CD4-positive, alpha-beta T cell (primary cell): ENCODE results near the gene CACNA1G. TPM values are rescaled to one million over a fixed set of nuclear protein-coding genes. Genes with fewer than 3 reads are reported as not detected.
A peak's percentile ranks its signal among the peaks of the same experiment; 100 is the strongest.

Experiments used
- ATAC-seq: fragments of 200-7000 bp; cut with Tn5 transposase; one replicate; pipeline ENCODE4 v1.10.0; 2022; ENCODE audit warnings: mild to moderate bottlenecking; ENCODE audit not compliant: poor library complexity
- CTCF ChIA-PET: fragments of 350-600 bp; sonication (Branson Sonifier 250); formaldehyde crosslinking; loops from one replicate; lab custom pipeline; 2021; ENCODE audit warnings: antibody characterized with exemption, inconsistent platforms; lab: Charles Lee
- POLR2A ChIA-PET: fragments of 350-600 bp; sonication (Branson Sonifier 250); formaldehyde crosslinking; loops from one replicate; lab custom pipeline; 2021; ENCODE audit warnings: antibody characterized with exemption, inconsistent platforms; lab: Charles Lee
- DNase-seq, 14 experiments: peaks; one replicate each; pipeline ENCODE4 v3.0.0-alpha.2; 2013 to 2020; ENCODE audit warnings: mixed read lengths in 2 of 14
- H3K27ac ChIP-seq, 2 donors: one replicate each; pipeline versions ENCODE4 v1.5.1 to v1.7.0; 2013; ENCODE audit warnings: low read length in 2 of 2, low read depth in 1 of 2, mild to moderate bottlenecking in 1 of 2
- H3K27me3 ChIP-seq, 2 experiments: 1 replicate in 1 of 2; 2 replicates in 1 of 2; pipeline versions ENCODE4 v1.6.1 to v1.7.0; 2013; ENCODE audit warnings: low read length in 2 of 2, control low read depth in 1 of 2, mild to moderate bottlenecking in 1 of 2, moderate library complexity in 1 of 2; ENCODE audit not compliant: insufficient read depth in 2 of 2, control insufficient read depth in 1 of 2
- H3K36me3 ChIP-seq: one replicate; pipeline ENCODE4 v1.6.1; 2013; ENCODE audit warnings: low read length, control low read depth; ENCODE audit not compliant: insufficient read depth
- H3K4me1 ChIP-seq: one replicate; pipeline ENCODE4 v1.6.1; 2013; ENCODE audit warnings: low read length, control low read depth; ENCODE audit not compliant: insufficient read depth
- H3K4me3 ChIP-seq: one replicate; pipeline ENCODE4 v1.5.1; 2013; ENCODE audit warnings: mild to moderate bottlenecking, low read length, moderate library complexity
- H3K9me3 ChIP-seq, 2 experiments: 1 replicate in 1 of 2; 2 replicates in 1 of 2; pipeline versions ENCODE4 v1.6.1 to v1.7.0; 2013; ENCODE audit warnings: low read length in 2 of 2, mild to moderate bottlenecking in 2 of 2, control low read depth in 1 of 2, moderate library complexity in 1 of 2; ENCODE audit not compliant: control insufficient read depth in 1 of 2, insufficient read depth in 1 of 2
- H3K27ac Mint-ChIP-seq: one replicate; pipeline ENCODE4 v1.8.0; 2020; ENCODE audit warnings: mixed read lengths
- H3K27me3 Mint-ChIP-seq: one replicate; pipeline ENCODE4 v1.8.0; 2021; ENCODE audit warnings: mixed read lengths
- H3K36me3 Mint-ChIP-seq: one replicate; pipeline ENCODE4 v1.8.0; 2021; ENCODE audit warnings: low read depth, mixed read lengths
- H3K4me1 Mint-ChIP-seq: one replicate; pipeline ENCODE4 v1.8.0; 2021; ENCODE audit warnings: low read depth, mixed read lengths
- H3K4me3 Mint-ChIP-seq: one replicate; pipeline ENCODE4 v1.8.0; 2020; ENCODE audit warnings: mild to moderate bottlenecking, mixed read lengths
- H3K9me3 Mint-ChIP-seq: one replicate; pipeline ENCODE4 v1.8.0; 2020; ENCODE audit warnings: mixed read lengths
- intact Hi-C, 2 experiments: fragments of 100-400 bp; cut with DNase I in 1 of 2; cut with micrococcal nuclease in 1 of 2; formaldehyde crosslinking; loops; one replicate each; pipeline versions ENCODE4 v1.15.1 to v1.9.0; 2023 to 2025; cut with DNase I, micrococcal nuclease
- total RNA-seq, 174 experiments: library from RNA in 2 of 174; stranded (reverse) in 2 of 174; gene quantifications; one replicate each; pipeline ENCODE4 v1.2.3 and lab custom pipeline; 2021 to 2026
- TF ChIP-seq, protein P1 (sequence below): fragments of 200-600 bp; IDR thresholded peaks from one replicate; pipeline ENCODE4 v1.8.0; 2022; ENCODE audit warnings: antibody characterized with exemption, mild to moderate bottlenecking

The CACNA1G gene
- total RNA-seq, 2 experiments from 2014 or later: not detected

DNA sequence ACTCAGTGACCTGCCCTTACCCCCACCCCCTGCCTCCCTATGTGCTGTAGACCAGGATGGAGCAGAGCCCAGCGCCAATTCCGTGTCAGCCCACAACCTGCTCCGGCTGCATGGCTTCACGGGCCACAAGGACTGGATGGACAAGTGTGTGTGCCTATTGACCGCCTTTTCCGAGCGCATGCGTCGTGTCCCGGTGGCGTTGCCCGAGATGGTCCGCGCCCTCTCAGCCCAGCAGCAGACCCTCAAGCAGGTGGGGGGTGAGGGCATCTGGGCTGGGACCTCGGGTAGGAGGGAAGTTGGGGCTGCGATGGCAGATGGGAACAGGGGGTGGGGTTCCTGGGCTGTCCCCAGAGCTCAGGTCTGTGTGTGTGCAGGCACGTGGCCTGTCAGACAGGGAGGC lies 6.3 kb upstream of the CACNA1G start:
- ChIA-PET POLR2A (no interaction called here), CTCF (no interaction called here)
- Mint-ChIP-seq H3K4me1 (peaks cover 10% of the 10 kb centered on the region), H3K36me3 (no peaks in the 10 kb centered on the region), H3K27ac (no peak overlapping the region), H3K9me3 (no peaks in the 10 kb centered on the region), H3K27me3 (peaks cover 31% of the 10 kb centered on the region), H3K4me3 (no peak overlapping the region)
- Histone ChIP-seq H3K9me3 (peaks cover 0 to 4% of the 10 kb centered on the region in 2 experiments), H3K27ac (no peak overlapping the region), H3K4me3 (no peak overlapping the region), H3K4me1 (peaks cover 7% of the 10 kb centered on the region), H3K36me3 (no peaks in the 10 kb centered on the region), H3K27me3 (peaks cover 17% of the 10 kb centered on the region in 2 experiments)
- intact Hi-C loops: no loop called here
- no peak for ATAC-seq
- no peak for DNase-seq
- TF ChIP-seq, protein P1, sequence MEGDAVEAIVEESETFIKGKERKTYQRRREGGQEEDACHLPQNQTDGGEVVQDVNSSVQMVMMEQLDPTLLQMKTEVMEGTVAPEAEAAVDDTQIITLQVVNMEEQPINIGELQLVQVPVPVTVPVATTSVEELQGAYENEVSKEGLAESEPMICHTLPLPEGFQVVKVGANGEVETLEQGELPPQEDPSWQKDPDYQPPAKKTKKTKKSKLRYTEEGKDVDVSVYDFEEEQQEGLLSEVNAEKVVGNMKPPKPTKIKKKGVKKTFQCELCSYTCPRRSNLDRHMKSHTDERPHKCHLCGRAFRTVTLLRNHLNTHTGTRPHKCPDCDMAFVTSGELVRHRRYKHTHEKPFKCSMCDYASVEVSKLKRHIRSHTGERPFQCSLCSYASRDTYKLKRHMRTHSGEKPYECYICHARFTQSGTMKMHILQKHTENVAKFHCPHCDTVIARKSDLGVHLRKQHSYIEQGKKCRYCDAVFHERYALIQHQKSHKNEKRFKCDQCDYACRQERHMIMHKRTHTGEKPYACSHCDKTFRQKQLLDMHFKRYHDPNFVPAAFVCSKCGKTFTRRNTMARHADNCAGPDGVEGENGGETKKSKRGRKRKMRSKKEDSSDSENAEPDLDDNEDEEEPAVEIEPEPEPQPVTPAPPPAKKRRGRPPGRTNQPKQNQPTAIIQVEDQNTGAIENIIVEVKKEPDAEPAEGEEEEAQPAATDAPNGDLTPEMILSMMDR: no peak

DNA sequence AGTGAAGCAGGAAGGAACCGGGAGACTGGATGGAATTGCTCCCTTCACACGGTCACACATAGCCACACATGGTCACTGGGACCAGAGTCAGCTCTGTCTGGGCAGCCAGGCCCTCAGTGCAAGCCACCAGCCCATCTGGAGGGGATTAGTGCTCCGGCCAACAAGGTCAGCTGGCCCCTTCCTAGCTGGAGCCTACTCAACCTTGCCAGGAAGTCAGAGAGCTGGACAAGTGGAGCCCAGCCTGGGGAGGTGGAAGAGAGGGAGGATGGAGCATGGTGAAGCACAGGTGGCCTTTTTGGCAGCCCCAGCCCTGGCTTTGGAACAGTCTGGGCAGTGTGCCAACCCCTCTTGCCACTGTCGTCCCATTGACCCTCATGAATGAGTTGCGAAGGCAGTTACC lies 3.7 kb upstream of the CACNA1G start:
- H3K4me3 ChIP-seq: no peak overlapping the region
- Mint-ChIP-seq H3K27me3 (peaks cover 43% of the 10 kb centered on the region), H3K4me3 (no peak overlapping the region), H3K4me1 (peaks cover 21% of the 10 kb centered on the region), H3K36me3 (no peaks in the 10 kb centered on the region), H3K27ac (no peak overlapping the region), H3K9me3 (no peaks in the 10 kb centered on the region)
- no peak for DNase-seq
- ChIA-PET CTCF (no interaction called here), POLR2A (no interaction called here)
- TF ChIP-seq, protein P1: no peak
- no peak for ATAC-seq
- intact Hi-C loops: loop anchor here in 1 of 2 experiments (5.0 kb wide), 1 partner anchor 135 kb away; no protein-coding TSS in a partner anchor
- H3K27me3 ChIP-seq: peaks cover 33 to 36% of the 10 kb centered on the region in 2 experiments
- no peaks in the 10 kb centered on the region for H3K36me3 ChIP-seq
- H3K4me1 ChIP-seq: peaks cover 29% of the 10 kb centered on the region
- H3K27ac ChIP-seq: no peak overlapping the region
- peaks cover 0 to 15% of the 10 kb centered on the region in 2 experiments for H3K9me3 ChIP-seq

DNA sequence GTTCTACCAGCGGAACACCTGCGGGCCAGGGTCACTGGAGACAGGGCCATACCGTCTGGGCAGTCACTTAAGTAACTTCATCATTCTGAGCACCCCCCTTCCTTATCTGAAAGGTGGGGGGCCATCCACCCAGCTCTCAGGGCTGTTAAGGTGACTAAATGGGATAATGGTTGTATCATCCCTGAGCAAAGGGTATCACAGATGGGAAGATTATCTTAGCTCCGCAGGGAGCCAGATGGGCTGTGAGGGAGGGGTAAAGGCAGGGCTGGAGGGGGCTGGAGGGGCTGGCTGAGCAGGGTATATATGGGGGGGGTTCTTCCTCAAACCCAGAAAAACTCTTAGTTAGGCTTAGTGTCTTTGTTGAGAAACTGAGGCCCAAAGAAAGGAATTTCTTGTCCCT lies 2.9 kb upstream of the CACNA1G start:
- peaks cover 40 to 42% of the 10 kb centered on the region in 2 experiments for H3K27me3 ChIP-seq
- intact Hi-C loops: loop anchor here in 1 of 2 experiments (5.0 kb wide), 1 partner anchor 135 kb away; no protein-coding TSS in a partner anchor
- TF ChIP-seq, protein P1: no peak
- H3K27ac ChIP-seq: no peak overlapping the region
- H3K9me3 ChIP-seq: peaks cover 0 to 21% of the 10 kb centered on the region in 2 experiments
- no peak overlapping the region for H3K27ac Mint-ChIP-seq
- peaks cover 37% of the 10 kb centered on the region for H3K4me1 ChIP-seq
- H3K9me3 Mint-ChIP-seq: no peaks in the 10 kb centered on the region
- no peak overlapping the region for H3K4me3 ChIP-seq
- DNase-seq (no peak), ATAC-seq (no peak)
- no peaks in the 10 kb centered on the region for H3K36me3 Mint-ChIP-seq
- ChIA-PET POLR2A (no interaction called here), CTCF (no interaction called here)
- no peaks in the 10 kb centered on the region for H3K36me3 ChIP-seq
- peaks cover 26% of the 10 kb centered on the region for H3K4me1 Mint-ChIP-seq
- peak overlapping the region; percentile 45 for H3K4me3 Mint-ChIP-seq
- H3K27me3 Mint-ChIP-seq: peaks cover 50% of the 10 kb centered on the region
